ENCODE measurements around the gene TTC5. TPM values are rescaled to one million over a fixed set of nuclear protein-coding genes. Genes with fewer than 3 reads are reported as not detected.

Gene TTC5
- total RNA-seq: 5.4 and 9.6 TPM in 2 replicates

DNA sequence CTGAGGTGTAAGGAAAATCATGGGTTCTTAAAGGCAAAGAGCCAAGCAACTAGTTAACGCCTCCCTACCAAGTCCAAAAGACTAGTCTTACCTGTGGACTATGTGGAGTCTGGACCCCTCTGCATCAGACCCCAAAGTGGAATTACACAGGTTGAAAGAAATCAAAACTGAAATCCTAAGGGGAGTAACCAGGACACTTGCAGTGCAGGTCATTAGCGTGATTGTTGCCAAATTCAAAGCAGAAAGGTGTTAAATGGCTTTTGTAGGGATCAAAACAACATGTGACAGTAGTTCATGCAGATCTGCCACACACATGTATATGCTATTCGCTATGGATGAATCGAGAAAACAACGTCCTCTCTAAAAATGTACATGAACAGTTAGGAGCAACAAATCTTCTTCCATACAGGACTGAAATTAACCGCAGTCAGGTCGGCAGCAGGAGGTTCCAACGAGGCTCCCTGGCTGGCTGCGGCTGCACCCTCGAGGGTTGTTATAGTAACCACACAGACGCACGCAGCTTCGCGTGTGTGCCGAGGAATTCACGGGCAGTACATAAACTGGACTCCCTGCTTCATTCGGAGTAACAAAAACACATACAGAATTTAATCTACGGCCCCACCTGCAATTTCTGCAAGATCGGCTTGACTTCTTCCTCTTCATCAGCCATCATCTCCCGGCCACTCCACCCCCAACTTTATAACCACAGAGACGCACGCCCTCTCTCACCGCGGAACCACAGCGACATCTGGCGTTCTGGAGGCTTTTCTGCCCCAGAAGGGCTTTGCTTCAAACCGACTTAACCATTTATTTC is at the start of gene TTC5:
Gene TTC5, minus strand, starts transcription at position 687 of the 814 bp plus-strand sequence. Its CDS starts 14 bp downstream, at position 673.

DNA sequence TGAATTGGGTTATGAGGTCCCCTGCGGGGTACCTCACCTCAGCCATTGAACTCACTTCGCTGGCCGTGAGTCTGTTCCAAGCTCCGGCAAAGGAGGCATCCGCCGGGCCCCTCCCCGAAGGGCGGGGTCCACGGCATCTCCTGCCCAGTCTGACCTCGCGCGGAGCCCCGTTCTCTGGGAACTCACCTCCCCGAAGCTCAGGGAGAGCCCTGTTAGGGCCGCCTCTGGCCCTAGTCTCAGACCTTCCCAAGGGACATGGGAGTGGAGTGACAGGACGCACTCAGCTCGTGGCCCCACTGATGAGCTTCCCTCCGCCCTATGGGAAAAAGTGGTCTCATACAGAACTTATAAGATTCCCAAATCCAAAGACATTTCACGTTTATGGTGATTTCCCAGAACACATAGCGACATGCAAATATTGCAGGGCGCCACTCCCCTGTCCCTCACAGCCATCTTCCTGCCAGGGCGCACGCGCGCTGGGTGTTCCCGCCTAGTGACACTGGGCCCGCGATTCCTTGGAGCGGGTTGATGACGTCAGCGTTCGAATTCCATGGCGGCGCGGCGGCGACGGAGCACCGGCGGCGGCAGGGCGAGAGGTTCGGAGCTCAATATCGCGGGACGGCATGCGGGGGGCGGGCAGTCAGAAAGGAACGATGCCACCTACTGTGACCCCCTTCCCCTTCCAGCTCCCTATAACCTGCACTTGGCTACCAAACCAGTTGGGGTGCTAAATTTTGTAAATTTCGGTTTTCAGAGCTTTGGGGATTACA is 37.5 kb upstream of the TTC5 start, which contains the start of gene PARP2:
Gene PARP2, plus strand, starts transcription at position 544 of the 770 bp plus-strand sequence. Its CDS starts 7 bp downstream, at position 551.

DNA sequence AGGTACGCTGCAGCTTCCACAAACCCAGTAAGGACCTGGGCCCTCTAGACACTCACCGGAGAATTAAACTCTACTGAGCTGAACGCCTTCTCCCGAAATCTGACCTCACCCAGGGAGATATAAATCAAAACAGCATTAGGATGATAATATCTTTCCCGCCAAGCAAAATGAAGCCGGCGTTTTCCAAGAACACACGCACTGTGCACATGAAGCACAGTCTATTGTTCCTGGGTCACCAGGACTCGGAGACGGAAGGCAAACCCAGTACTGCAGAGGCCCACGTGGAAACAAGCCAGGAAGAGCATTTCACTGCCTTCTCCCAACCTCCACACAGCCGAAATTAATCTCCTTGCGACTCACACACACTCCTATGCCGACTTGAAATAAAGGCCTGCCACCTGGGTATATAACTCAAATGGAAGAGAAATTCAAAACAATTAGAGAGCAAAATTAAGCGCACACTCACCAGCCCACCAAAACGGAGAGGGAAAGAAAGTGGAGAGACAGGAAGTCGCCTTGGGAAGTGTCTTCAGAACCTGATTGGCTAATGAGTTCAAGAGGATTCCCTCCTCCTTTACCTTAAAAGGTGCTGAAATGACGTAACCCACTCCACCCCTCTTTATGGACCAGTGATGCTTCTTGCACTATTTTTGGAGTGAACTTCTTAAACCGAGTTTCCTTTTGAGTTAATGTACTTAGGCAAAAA is 27.2 kb upstream of the TTC5 start, which contains the start of gene CCNB1IP1:
Gene CCNB1IP1, minus strand, starts transcription at position 492 of the 706 bp plus-strand sequence. CDS start 16,756 bp downstream, outside the sequence.

Other genes with a start within 250 kb of the TTC5 start
- not detected in 2 replicates for gene OR4L1, start 245.9 kb downstream of the TTC5 start, total RNA-seq
- gene OR4K17, start 195.2 kb downstream of the TTC5 start, total RNA-seq: not detected in 2 replicates
- not detected in 2 replicates for gene OR4N5, start 167.1 kb downstream of the TTC5 start, total RNA-seq
- gene OR11G2, start 115.1 kb downstream of the TTC5 start, total RNA-seq: not detected in 2 replicates
- gene OR11H6, start 82.2 kb downstream of the TTC5 start, total RNA-seq: not detected in 2 replicates
- gene OR11H7, start 77.0 kb downstream of the TTC5 start, total RNA-seq: not detected in 2 replicates
- gene OR11H4, start 66.7 kb downstream of the TTC5 start, total RNA-seq: not detected in 2 replicates
- 28.0 and 42.1 TPM in 2 replicates for gene CCNB1IP1, start 27.3 kb upstream of the TTC5 start, total RNA-seq
- 6.4 and 11.6 TPM in 2 replicates for gene PARP2, start 37.7 kb upstream of the TTC5 start, total RNA-seq
- 13.4 and 17.6 TPM in 2 replicates for gene TEP1, start 107.5 kb upstream of the TTC5 start, total RNA-seq
- gene KLHL33, start 130.2 kb upstream of the TTC5 start, total RNA-seq: 0.31 TPM in 1 of 2 replicates, not detected in the other
- gene OSGEP, start 148.9 kb upstream of the TTC5 start, total RNA-seq: 27.0 and 34.1 TPM in 2 replicates
- gene APEX1, start 149.3 kb upstream of the TTC5 start, total RNA-seq: 156 and 173 TPM in 2 replicates
- gene PIP4P1, start 155.5 kb upstream of the TTC5 start, total RNA-seq: 14.6 and 17.6 TPM in 2 replicates
- 17.1 and 21.0 TPM in 2 replicates for gene PNP, start 163.5 kb upstream of the TTC5 start, total RNA-seq
- gene RNASE10, start 199.6 kb upstream of the TTC5 start, total RNA-seq: not detected in 2 replicates